WTC11 (cell line): Measurements from ENCODE around the gene POGK. TPM values are rescaled to one million over a fixed set of nuclear protein-coding genes. Genes with fewer than 3 reads are reported as not detected.

Source experiments
- ATAC-seq: fragments of 200-7000 bp; cut with Tn5 transposase; 2 replicates; pipeline ENCODE4 v1.10.0; 2021; ENCODE audit warnings: mild to moderate bottlenecking, moderate library complexity
- CTCF ChIA-PET: fragments of 300-600 bp; sonication (Branson Sonifier 250); formaldehyde crosslinking; loops from one replicate; lab custom pipeline; 2021; ENCODE audit warnings: antibody characterized with exemption; lab: Charles Lee
- POLR2A ChIA-PET: fragments of 350-600 bp; sonication (Branson Sonifier 250); formaldehyde crosslinking; loops from one replicate; lab custom pipeline; 2021; ENCODE audit warnings: antibody characterized with exemption; lab: Charles Lee
- DNase-seq: peaks from one replicate; pipeline ENCODE4 v3.0.0; 2021; ENCODE audit warnings: low spot score
- H3K27ac Mint-ChIP-seq: 2 replicates; pipeline ENCODE4 v1.8.0; 2021; ENCODE audit warnings: mixed read lengths
- H3K27me3 Mint-ChIP-seq: 2 replicates; pipeline ENCODE4 v1.8.0; 2021; ENCODE audit warnings: low read depth, mild to moderate bottlenecking, moderate library complexity, mixed read lengths
- H3K36me3 Mint-ChIP-seq: 2 replicates; pipeline ENCODE4 v1.8.0; 2021; ENCODE audit warnings: mixed read lengths
- H3K4me1 Mint-ChIP-seq: 2 replicates; pipeline ENCODE4 v1.8.0; 2022; ENCODE audit warnings: mixed read lengths
- H3K4me3 Mint-ChIP-seq: 2 replicates; pipeline ENCODE4 v1.8.0; 2021; ENCODE audit warnings: mild to moderate bottlenecking, moderate library complexity, mixed read lengths
- H3K9me3 Mint-ChIP-seq: 2 replicates; pipeline ENCODE4 v1.8.0; 2021; ENCODE audit warnings: mixed read lengths
- CBFB ChIP-seq: sonication (generic); formaldehyde crosslinking; IDR thresholded peaks from 2 replicates; pipeline ENCODE4 v1.8.1; 2022; ENCODE audit warnings: mild to moderate bottlenecking, low read depth, missing genetic modification reagents
- CREB1 ChIP-seq: sonication (generic); formaldehyde crosslinking; IDR thresholded peaks from 2 replicates; pipeline ENCODE4 v1.8.0; 2023; ENCODE audit warnings: mild to moderate bottlenecking, missing genetic modification reagents
- ESRRA ChIP-seq: sonication (generic); formaldehyde crosslinking; IDR thresholded peaks from 2 replicates; pipeline ENCODE4 v1.8.1; 2022; ENCODE audit warnings: mild to moderate bottlenecking, missing genetic modification reagents, borderline replicate concordance
- FOXJ3 ChIP-seq: sonication (generic); formaldehyde crosslinking; IDR thresholded peaks from 2 replicates; pipeline ENCODE4 v1.9.0; 2021; ENCODE audit warnings: missing genetic modification reagents, mild to moderate bottlenecking, borderline replicate concordance
- FOXK1 ChIP-seq: sonication (generic); formaldehyde crosslinking; IDR thresholded peaks from 2 replicates; pipeline ENCODE4 v1.8.0; 2022; ENCODE audit warnings: mild to moderate bottlenecking, moderate library complexity, missing genetic modification reagents
- JUN ChIP-seq: sonication (generic); formaldehyde crosslinking; IDR thresholded peaks from 2 replicates; pipeline ENCODE4 v1.8.0; 2023; ENCODE audit warnings: mild to moderate bottlenecking, missing genetic modification reagents
- NFATC4 ChIP-seq: fragments of 250-450 bp; sonication (Bioruptor Pico); IDR thresholded peaks from 2 replicates; pipeline ENCODE4 v1.9.0; 2021; ENCODE audit warnings: mild to moderate bottlenecking
- NFE2L1 ChIP-seq: sonication (generic); formaldehyde crosslinking; IDR thresholded peaks from 2 replicates; pipeline ENCODE4 v1.8.1; 2023; ENCODE audit warnings: missing genetic modification reagents
- NR2C2 ChIP-seq: sonication (generic); formaldehyde crosslinking; IDR thresholded peaks from 2 replicates; pipeline ENCODE4 v1.8.0; 2022; ENCODE audit warnings: mild to moderate bottlenecking, missing genetic modification reagents
- NR3C1 ChIP-seq: sonication (generic); formaldehyde crosslinking; conservative IDR thresholded peaks from 2 replicates; pipeline ENCODE4 v1.8.1; 2023; ENCODE audit warnings: low read depth, mild to moderate bottlenecking, missing genetic modification reagents
- OVOL2 ChIP-seq: fragments of 250-450 bp; sonication (Bioruptor Pico); IDR thresholded peaks from 2 replicates; pipeline ENCODE4 v1.9.0; 2021; ENCODE audit warnings: mild to moderate bottlenecking, borderline replicate concordance
- RELA ChIP-seq: sonication (generic); formaldehyde crosslinking; IDR thresholded peaks from 2 replicates; pipeline ENCODE4 v1.8.1; 2022; ENCODE audit warnings: missing genetic modification reagents, mild to moderate bottlenecking, borderline replicate concordance
- SOX15 ChIP-seq: fragments of 250-450 bp; sonication (Bioruptor Pico); IDR thresholded peaks from 2 replicates; pipeline ENCODE4 v1.9.0; 2021; ENCODE audit warnings: mild to moderate bottlenecking
- SP1 ChIP-seq: sonication (generic); formaldehyde crosslinking; conservative IDR thresholded peaks from 2 replicates; pipeline ENCODE4 v1.8.1; 2022; ENCODE audit warnings: missing genetic modification reagents
- ZBTB21 ChIP-seq: sonication (generic); formaldehyde crosslinking; IDR thresholded peaks from 2 replicates; pipeline ENCODE4 v1.8.1; 2023; ENCODE audit warnings: mild to moderate bottlenecking, missing genetic modification reagents, borderline replicate concordance
- ZNF138 ChIP-seq: sonication (generic); formaldehyde crosslinking; conservative IDR thresholded peaks from 2 replicates; pipeline ENCODE4 v1.8.1; 2022; ENCODE audit warnings: mild to moderate bottlenecking, moderate library complexity, missing genetic modification reagents
- ZNF263 ChIP-seq: sonication (generic); formaldehyde crosslinking; IDR thresholded peaks from 2 replicates; pipeline ENCODE4 v1.8.1; 2022; ENCODE audit warnings: low read depth, mild to moderate bottlenecking, moderate library complexity, missing genetic modification reagents
- ZNF416 ChIP-seq: fragments of 250-450 bp; sonication (Bioruptor Pico); IDR thresholded peaks from 2 replicates; pipeline ENCODE4 v1.9.0; 2021; ENCODE audit warnings: mild to moderate bottlenecking, inconsistent platforms
- total RNA-seq: library from RNA; stranded (reverse); gene quantifications from 3 replicates; pipeline ENCODE4 v1.2.3, GENCODE V29; 2021
- TF ChIP-seq, protein P1 (sequence below): sonication (generic); formaldehyde crosslinking; IDR thresholded peaks from 2 replicates; pipeline ENCODE4 v1.8.1; 2022; ENCODE audit warnings: low read depth, mild to moderate bottlenecking, moderate library complexity, missing genetic modification reagents, borderline replicate concordance
- TF ChIP-seq, protein P2 (sequence below): fragments of 250-450 bp; sonication (Bioruptor Pico); IDR thresholded peaks from 2 replicates; pipeline ENCODE4 v1.8.0; 2021; ENCODE audit warnings: mild to moderate bottlenecking
- TF ChIP-seq, protein P3 (sequence below): sonication (generic); formaldehyde crosslinking; IDR thresholded peaks from 2 replicates; pipeline ENCODE4 v1.8.1; 2022; ENCODE audit warnings: low read depth, missing genetic modification reagents, borderline replicate concordance
- TF ChIP-seq, protein P4 (sequence below): sonication (generic); formaldehyde crosslinking; IDR thresholded peaks from 2 replicates; pipeline ENCODE4 v1.8.1; 2022; ENCODE audit warnings: mild to moderate bottlenecking, missing genetic modification reagents, moderate library complexity, borderline replicate concordance
- TF ChIP-seq, protein P5 (sequence below): sonication (generic); formaldehyde crosslinking; IDR thresholded peaks from 2 replicates; pipeline ENCODE4 v1.8.1; 2023; ENCODE audit warnings: mild to moderate bottlenecking, missing genetic modification reagents, moderate library complexity
- TF ChIP-seq, protein P6 (sequence below): sonication (generic); formaldehyde crosslinking; IDR thresholded peaks from 2 replicates; pipeline ENCODE4 v1.8.1; 2023; ENCODE audit warnings: mild to moderate bottlenecking, missing genetic modification reagents
- TF ChIP-seq, protein P7 (sequence below): sonication (generic); formaldehyde crosslinking; IDR thresholded peaks from 2 replicates; pipeline ENCODE4 v1.8.0; 2022; ENCODE audit warnings: mild to moderate bottlenecking, missing genetic modification reagents

The POGK gene
- total RNA-seq, 1 experiment from 2014 or later: 33.1 TPM

DNA sequence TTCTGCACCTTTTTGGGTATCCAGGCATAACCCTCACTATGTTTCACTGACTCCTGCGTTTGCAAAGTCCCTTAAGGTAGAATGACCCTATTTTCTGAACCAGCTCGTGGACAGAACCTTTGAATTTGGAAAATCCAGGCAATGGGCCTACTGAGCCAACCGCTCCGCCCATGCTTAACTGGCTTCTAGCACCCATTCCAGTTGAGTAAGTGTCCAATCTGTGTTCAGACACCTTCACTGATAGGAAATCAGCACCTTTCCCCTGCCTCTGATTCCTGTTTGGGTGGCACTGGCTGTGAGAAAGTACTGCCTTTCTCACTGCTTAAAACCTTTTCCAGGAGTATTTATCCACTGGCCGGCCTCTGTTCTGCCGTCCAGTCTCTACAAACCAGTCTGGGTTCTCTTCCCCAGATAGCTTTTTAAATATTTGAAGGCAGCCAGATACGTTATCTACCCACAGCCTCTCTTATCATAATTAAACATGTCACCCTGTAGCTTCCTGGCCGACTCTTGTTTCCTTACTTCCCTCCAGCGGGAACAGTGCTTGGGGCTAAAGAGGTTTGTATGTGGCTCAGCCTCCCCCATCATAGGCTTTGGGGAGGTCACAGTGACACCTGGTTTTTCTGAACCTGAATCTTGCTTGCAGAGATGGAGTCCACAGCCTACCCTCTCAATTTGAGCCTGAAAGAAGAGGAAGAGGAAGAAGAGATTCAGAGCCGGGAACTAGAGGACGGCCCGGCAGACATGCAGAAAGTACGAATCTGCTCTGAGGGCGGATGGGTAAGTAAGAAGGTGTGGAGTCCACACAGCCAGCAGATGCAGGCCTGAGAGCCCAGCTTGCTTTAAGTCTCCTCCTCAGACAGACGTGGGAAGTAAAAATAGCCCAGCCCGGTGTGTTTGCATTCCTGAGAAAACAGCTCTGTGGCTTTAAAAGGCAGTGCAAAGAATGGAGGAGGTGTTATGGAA is 1.3 kb downstream of the POGK start:
- peak overlapping the region; percentile 82 for H3K4me3 Mint-ChIP-seq
- peak overlapping the region; percentile 78 for H3K27ac Mint-ChIP-seq
- H3K4me1 Mint-ChIP-seq: peaks cover 23% of the 10 kb centered on the region
- ChIA-PET POLR2A (interaction anchor here (1.9 kb wide), 1 partner anchor 35 kb away, joined by 11 read pairs; the partner anchor contains the start of gene TADA1), CTCF (interaction anchor here (2.7 kb wide), 1 partner anchor 18 kb away, joined by 7 read pairs; no protein-coding TSS in a partner anchor)
- ATAC-seq (no peak), DNase-seq (no peak)
- peaks cover 47% of the 10 kb centered on the region for H3K36me3 Mint-ChIP-seq
- H3K27me3 Mint-ChIP-seq: peaks cover 3% of the 10 kb centered on the region
- TF ChIP-seq NFE2L1 (CRISPR knock-in tag) (no peak), SP1 (CRISPR knock-in tag) (no peak), ZNF263 (CRISPR knock-in tag) (no peak), ZNF416 (CRISPR knock-in tag) (no peak), NFATC4 (CRISPR knock-in tag) (no peak), FOXJ3 (CRISPR knock-in tag) (no peak), NR3C1 (CRISPR knock-in tag) (no peak), FOXK1 (CRISPR knock-in tag) (no peak), SOX15 (CRISPR knock-in tag) (no peak), ZNF138 (CRISPR knock-in tag) (no peak), ESRRA (CRISPR knock-in tag) (no peak), OVOL2 (CRISPR knock-in tag) (no peak), CBFB (CRISPR knock-in tag) (no peak)
- TF ChIP-seq, protein P1, sequence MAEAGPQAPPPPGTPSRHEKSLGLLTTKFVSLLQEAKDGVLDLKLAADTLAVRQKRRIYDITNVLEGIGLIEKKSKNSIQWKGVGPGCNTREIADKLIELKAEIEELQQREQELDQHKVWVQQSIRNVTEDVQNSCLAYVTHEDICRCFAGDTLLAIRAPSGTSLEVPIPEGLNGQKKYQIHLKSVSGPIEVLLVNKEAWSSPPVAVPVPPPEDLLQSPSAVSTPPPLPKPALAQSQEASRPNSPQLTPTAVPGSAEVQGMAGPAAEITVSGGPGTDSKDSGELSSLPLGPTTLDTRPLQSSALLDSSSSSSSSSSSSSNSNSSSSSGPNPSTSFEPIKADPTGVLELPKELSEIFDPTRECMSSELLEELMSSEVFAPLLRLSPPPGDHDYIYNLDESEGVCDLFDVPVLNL: no peak
- TF ChIP-seq, protein P2, sequence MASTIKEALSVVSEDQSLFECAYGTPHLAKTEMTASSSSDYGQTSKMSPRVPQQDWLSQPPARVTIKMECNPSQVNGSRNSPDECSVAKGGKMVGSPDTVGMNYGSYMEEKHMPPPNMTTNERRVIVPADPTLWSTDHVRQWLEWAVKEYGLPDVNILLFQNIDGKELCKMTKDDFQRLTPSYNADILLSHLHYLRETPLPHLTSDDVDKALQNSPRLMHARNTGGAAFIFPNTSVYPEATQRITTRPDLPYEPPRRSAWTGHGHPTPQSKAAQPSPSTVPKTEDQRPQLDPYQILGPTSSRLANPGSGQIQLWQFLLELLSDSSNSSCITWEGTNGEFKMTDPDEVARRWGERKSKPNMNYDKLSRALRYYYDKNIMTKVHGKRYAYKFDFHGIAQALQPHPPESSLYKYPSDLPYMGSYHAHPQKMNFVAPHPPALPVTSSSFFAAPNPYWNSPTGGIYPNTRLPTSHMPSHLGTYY (CRISPR knock-in tag): no peak
- TF ChIP-seq, protein P3, sequence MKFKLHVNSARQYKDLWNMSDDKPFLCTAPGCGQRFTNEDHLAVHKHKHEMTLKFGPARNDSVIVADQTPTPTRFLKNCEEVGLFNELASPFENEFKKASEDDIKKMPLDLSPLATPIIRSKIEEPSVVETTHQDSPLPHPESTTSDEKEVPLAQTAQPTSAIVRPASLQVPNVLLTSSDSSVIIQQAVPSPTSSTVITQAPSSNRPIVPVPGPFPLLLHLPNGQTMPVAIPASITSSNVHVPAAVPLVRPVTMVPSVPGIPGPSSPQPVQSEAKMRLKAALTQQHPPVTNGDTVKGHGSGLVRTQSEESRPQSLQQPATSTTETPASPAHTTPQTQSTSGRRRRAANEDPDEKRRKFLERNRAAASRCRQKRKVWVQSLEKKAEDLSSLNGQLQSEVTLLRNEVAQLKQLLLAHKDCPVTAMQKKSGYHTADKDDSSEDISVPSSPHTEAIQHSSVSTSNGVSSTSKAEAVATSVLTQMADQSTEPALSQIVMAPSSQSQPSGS: no peak
- TF ChIP-seq, protein P4, sequence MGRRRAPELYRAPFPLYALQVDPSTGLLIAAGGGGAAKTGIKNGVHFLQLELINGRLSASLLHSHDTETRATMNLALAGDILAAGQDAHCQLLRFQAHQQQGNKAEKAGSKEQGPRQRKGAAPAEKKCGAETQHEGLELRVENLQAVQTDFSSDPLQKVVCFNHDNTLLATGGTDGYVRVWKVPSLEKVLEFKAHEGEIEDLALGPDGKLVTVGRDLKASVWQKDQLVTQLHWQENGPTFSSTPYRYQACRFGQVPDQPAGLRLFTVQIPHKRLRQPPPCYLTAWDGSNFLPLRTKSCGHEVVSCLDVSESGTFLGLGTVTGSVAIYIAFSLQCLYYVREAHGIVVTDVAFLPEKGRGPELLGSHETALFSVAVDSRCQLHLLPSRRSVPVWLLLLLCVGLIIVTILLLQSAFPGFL: no peak
- no peaks in the 10 kb centered on the region for H3K9me3 Mint-ChIP-seq

DNA sequence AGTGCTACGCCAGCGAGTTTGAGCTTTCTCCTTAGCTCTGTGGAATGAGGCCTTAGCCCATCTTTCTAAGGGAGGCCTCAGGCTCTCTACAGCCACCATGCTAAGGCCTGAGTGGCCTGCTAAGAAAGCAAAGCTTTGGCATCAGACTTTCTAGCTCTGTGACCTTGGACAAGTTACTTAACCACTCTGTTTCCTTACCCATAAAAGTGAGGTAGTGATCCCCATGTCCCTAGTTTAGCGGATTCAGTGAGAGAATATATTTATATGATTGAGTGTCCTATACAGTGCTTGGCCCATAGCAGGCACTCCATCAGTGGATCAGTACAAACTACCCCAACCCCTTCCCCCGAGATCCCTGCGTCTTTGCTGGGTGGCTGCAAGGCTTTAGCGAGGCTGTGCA is 4.0 kb downstream of the POGK start:
- POLR2A ChIA-PET: no interaction called here
- ATAC-seq (no peak), DNase-seq (no peak)
- Mint-ChIP-seq H3K4me3 (no peak overlapping the region), H3K27me3 (peaks cover 2% of the 10 kb centered on the region; the same call in 1 of the 2 replicates), H3K4me1 (peaks cover 21% of the 10 kb centered on the region), H3K27ac (no peak overlapping the region; the same call in 1 of the 2 replicates), H3K9me3 (no peaks in the 10 kb centered on the region), H3K36me3 (peaks cover 70% of the 10 kb centered on the region)
- CTCF ChIA-PET: no interaction called here
- TF ChIP-seq, protein P5, sequence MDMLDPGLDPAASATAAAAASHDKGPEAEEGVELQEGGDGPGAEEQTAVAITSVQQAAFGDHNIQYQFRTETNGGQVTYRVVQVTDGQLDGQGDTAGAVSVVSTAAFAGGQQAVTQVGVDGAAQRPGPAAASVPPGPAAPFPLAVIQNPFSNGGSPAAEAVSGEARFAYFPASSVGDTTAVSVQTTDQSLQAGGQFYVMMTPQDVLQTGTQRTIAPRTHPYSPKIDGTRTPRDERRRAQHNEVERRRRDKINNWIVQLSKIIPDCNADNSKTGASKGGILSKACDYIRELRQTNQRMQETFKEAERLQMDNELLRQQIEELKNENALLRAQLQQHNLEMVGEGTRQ (CRISPR knock-in tag): no peak
- TF ChIP-seq JUN (CRISPR knock-in tag): no peak
- TF ChIP-seq, protein P6, sequence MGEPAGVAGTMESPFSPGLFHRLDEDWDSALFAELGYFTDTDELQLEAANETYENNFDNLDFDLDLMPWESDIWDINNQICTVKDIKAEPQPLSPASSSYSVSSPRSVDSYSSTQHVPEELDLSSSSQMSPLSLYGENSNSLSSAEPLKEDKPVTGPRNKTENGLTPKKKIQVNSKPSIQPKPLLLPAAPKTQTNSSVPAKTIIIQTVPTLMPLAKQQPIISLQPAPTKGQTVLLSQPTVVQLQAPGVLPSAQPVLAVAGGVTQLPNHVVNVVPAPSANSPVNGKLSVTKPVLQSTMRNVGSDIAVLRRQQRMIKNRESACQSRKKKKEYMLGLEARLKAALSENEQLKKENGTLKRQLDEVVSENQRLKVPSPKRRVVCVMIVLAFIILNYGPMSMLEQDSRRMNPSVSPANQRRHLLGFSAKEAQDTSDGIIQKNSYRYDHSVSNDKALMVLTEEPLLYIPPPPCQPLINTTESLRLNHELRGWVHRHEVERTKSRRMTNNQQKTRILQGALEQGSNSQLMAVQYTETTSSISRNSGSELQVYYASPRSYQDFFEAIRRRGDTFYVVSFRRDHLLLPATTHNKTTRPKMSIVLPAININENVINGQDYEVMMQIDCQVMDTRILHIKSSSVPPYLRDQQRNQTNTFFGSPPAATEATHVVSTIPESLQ (CRISPR knock-in tag): no peak
- TF ChIP-seq, protein P7, sequence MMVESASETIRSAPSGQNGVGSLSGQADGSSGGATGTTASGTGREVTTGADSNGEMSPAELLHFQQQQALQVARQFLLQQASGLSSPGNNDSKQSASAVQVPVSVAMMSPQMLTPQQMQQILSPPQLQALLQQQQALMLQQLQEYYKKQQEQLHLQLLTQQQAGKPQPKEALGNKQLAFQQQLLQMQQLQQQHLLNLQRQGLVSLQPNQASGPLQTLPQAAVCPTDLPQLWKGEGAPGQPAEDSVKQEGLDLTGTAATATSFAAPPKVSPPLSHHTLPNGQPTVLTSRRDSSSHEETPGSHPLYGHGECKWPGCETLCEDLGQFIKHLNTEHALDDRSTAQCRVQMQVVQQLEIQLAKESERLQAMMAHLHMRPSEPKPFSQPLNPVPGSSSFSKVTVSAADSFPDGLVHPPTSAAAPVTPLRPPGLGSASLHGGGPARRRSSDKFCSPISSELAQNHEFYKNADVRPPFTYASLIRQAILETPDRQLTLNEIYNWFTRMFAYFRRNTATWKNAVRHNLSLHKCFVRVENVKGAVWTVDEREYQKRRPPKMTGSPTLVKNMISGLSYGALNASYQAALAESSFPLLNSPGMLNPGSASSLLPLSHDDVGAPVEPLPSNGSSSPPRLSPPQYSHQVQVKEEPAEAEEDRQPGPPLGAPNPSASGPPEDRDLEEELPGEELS (CRISPR knock-in tag): no peak
- no peak for TF ChIP-seq CREB1 (CRISPR knock-in tag)
- no peak for TF ChIP-seq RELA (CRISPR knock-in tag)
- TF ChIP-seq CBFB (CRISPR knock-in tag): no peak
- TF ChIP-seq ZBTB21 (CRISPR knock-in tag): no peak
- no peak for TF ChIP-seq OVOL2 (CRISPR knock-in tag)
- no peak for TF ChIP-seq NR2C2 (CRISPR knock-in tag)
